ENCODE data around the gene ACTG1.

DNA sequence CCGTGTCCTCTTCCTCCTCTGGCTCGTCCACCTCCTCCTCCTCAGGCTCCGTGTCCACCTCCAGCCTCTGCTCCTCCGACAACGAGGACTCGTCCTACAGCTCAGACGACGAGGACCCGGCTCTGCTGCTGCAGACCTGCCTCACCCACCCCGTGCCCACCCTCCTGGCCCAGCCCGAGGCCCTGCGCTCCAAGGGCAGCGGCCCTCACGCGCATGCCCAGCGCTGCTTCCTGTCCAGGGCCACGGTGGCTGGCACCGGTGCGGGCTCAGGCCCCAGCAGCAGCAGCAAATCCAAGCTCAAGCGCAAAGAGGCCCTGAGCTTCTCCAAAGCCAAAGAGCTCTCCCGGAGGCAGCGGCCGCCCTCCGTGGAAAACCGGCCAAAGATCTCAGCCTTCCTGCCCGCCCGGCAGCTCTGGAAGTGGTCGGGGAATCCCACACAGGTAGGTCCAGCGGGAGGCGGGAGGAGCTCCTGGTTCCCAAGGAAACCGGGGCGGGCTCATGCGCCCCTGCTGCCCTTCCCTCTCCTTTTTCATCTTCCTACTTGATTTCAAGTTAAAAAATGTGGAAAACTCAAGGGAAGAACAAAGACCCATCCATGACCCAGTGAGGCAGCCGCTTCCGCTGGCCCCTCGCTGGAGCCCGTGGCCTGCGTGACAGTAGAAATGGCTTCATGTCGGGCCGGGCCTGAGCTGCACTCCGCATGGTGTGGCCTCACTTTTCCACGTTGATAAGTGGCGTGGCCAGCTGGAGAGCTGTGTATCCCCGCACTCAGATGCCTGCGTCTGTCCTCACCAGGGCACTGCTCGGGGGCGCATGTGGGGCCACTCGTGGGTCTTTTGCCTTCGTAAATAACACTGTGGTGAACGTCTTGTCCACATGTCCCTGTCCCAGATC is 50.7 kb downstream of the ACTG1 start:
- TF ChIP-seq CTCF (IDR thresholded peaks at IDR 0.05) (no peak), POLR2A (IDR thresholded peaks at IDR 0.05) (no peak)

Measured in Peyer's patch (tissue), 4 donors.